Panc1 (cell line): ENCODE data around the gene ARHGAP8. TPM values are rescaled to one million over a fixed set of nuclear protein-coding genes. Genes with fewer than 3 reads are reported as not detected.

Experiments
- ATAC-seq: fragments of 200-7000 bp; cut with Tn5 transposase; 2 replicates; pipeline ENCODE4 v1.9.1; 2020; ENCODE audit warnings: mild to moderate bottlenecking, moderate library complexity
- BruUV-seq: library from RNA; stranded (reverse); fragments of 400-500 nt; replicated peaks from 2 replicates; lab custom pipeline; 2021; lab: Mats Ljungman, UMichigan
- CTCF ChIA-PET: fragments of 300-600 bp; sonication (Branson Sonifier 250); formaldehyde crosslinking; loops from one replicate; lab custom pipeline; 2022; ENCODE audit warnings: antibody characterized with exemption; lab: Charles Lee
- POLR2A ChIA-PET: fragments of 300-600 bp; sonication (Branson Sonifier 250); formaldehyde crosslinking; loops from one replicate; lab custom pipeline; 2022; ENCODE audit warnings: antibody characterized with exemption; lab: Charles Lee
- DNase-seq: peaks from one replicate; pipeline ENCODE4 v3.0.0-alpha.2; 2010; ENCODE audit warnings: low read depth, low spot score
- H3K27ac ChIP-seq: 2 replicates; pipeline ENCODE4 v1.5.1; 2011; ENCODE audit warnings: mild to moderate bottlenecking, low read length, inconsistent platforms
- H3K27me3 ChIP-seq: fragments of 200-500 bp; sonication (Bioruptor generic); 2 replicates; pipeline ENCODE4 v1.6.0; 2014; ENCODE audit warnings: low read length, inconsistent platforms; ENCODE audit not compliant: control insufficient read depth, insufficient read depth
- H3K36me3 ChIP-seq: fragments of 200-500 bp; sonication (Bioruptor generic); 2 replicates; pipeline ENCODE4 v1.5.1; 2014; ENCODE audit warnings: inconsistent platforms, mild to moderate bottlenecking, low read length, moderate library complexity; ENCODE audit not compliant: control insufficient read depth, insufficient read depth
- H3K4me1 ChIP-seq: 2 replicates; pipeline ENCODE4 v1.5.1; 2011; ENCODE audit warnings: inconsistent platforms, mild to moderate bottlenecking, low read length, moderate library complexity; ENCODE audit not compliant: control insufficient read depth, insufficient read depth
- H3K4me3 ChIP-seq, 2 experiments: 2 replicates each; pipeline ENCODE4 v1.5.1; 2011 to 2012; ENCODE audit warnings: low read depth in 2 of 2, low read length in 2 of 2, mild to moderate bottlenecking in 2 of 2, inconsistent platforms in 1 of 2, moderate library complexity in 1 of 2
- H3K9me3 ChIP-seq: fragments of 200-500 bp; sonication (Bioruptor generic); 2 replicates; pipeline ENCODE4 v1.5.1; 2014; ENCODE audit warnings: low read depth, mild to moderate bottlenecking, inconsistent platforms, low read length, moderate library complexity; ENCODE audit not compliant: control insufficient read depth, insufficient read depth
- CTCF ChIP-seq: fragments of 450-650 bp; IDR thresholded peaks from 2 replicates; pipeline ENCODE4 v1.5.1; 2017; ENCODE audit warnings: mild to moderate bottlenecking
- POLR2AphosphoS5 ChIP-seq: IDR thresholded peaks from 2 replicates; pipeline ENCODE4 v1.6.1; 2012; ENCODE audit warnings: mild to moderate bottlenecking, low read depth, low read length, moderate library complexity
- REST ChIP-seq, 2 experiments: IDR thresholded peaks; 2 replicates each; pipeline ENCODE4 v1.6.1; 2011 to 2012; ENCODE audit warnings: low read depth in 2 of 2, control low read depth in 1 of 2, low read length in 1 of 2, mild to moderate bottlenecking in 1 of 2, moderate library complexity in 1 of 2; ENCODE audit not compliant: insufficient read depth in 1 of 2
- SIN3A ChIP-seq: IDR thresholded peaks from 2 replicates; pipeline ENCODE4 v1.6.1; 2012; ENCODE audit warnings: low read depth, mild to moderate bottlenecking, low read length, moderate library complexity, borderline replicate concordance; ENCODE audit not compliant: insufficient read depth
- TCF7L2 ChIP-seq: IDR thresholded peaks from 2 replicates; pipeline ENCODE4 v1.6.1; 2011; ENCODE audit warnings: mild to moderate bottlenecking, low read depth, low read length, inconsistent platforms
- in situ Hi-C: cut with HindIII; loops from 2 replicates; pipeline ENCODE4 v1.10.0; 2016; ENCODE audit warnings: low sequenced_read_pairs, low pct_unique_long_range_greater_than_20kb
- intact Hi-C: fragments of 100-400 bp; cut with micrococcal nuclease; formaldehyde crosslinking; loops from one replicate; pipeline ENCODE4 v1.10.0; 2022; ENCODE audit not compliant: unreplicated experiment
- total RNA-seq: library from RNA; stranded (reverse); gene quantifications from one replicate; pipeline ENCODE4 v1.2.1, GENCODE V29; 2021; ENCODE audit not compliant: unreplicated experiment

Gene ARHGAP8
- total RNA-seq, 1 experiment from 2014 or later, result 9.2 TPM

- Histone ChIP-seq H3K4me1 (no peaks in the 10 kb centered on the region), H3K36me3 (no peaks in the 10 kb centered on the region), H3K9me3 (no peaks in the 10 kb centered on the region), H3K27me3 (no peaks in the 10 kb centered on the region), H3K4me3 (no peak overlapping the region), H3K27ac (no peak overlapping the region)
- ATAC-seq (no peak), DNase-seq (no peak)
- intact Hi-C loops, result no loop called here
- POLR2A ChIA-PET, result no interaction called here
- in situ Hi-C loops, result no loop called here
- CTCF ChIA-PET, result no interaction called here
- no peak for TF ChIP-seq POLR2AphosphoS5
- no TSS peak for BruUV-seq
Observed at GRCh38 chr22:44726439-44726838, 25.9 kb upstream of the ARHGAP8 start.

GRCh38 chr22:44727148-44727547, 25.2 kb upstream of the ARHGAP8 start:
- TF ChIP-seq TCF7L2 (no peak), REST (IDR thresholded peaks at IDR 0.05; ENCODE audit: insufficient read depth in 1 of 2, low read depth in 2 of 2, low read length in 1 of 2) (no peak), SIN3A (no peak)
- ChIA-PET CTCF (no interaction called here), POLR2A (no interaction called here)
- BruUV-seq, result no TSS peak
- ATAC-seq (no peak), DNase-seq (no peak)
- Histone ChIP-seq H3K9me3 (no peaks in the 10 kb centered on the region), H3K4me1 (no peaks in the 10 kb centered on the region), H3K4me3 (no peak overlapping the region), H3K27me3 (no peaks in the 10 kb centered on the region), H3K36me3 (no peaks in the 10 kb centered on the region), H3K27ac (no peak overlapping the region)
- intact Hi-C loops (no loop called here), in situ Hi-C loops (no loop called here)

- DNase-seq (no peak), ATAC-seq (no peak)
- intact Hi-C loops, result no loop called here
- Histone ChIP-seq H3K9me3 (no peaks in the 10 kb centered on the region), H3K4me3 (no peak overlapping the region), H3K27me3 (no peaks in the 10 kb centered on the region), H3K36me3 (no peaks in the 10 kb centered on the region), H3K27ac (no peak overlapping the region), H3K4me1 (no peaks in the 10 kb centered on the region)
- no TSS peak for BruUV-seq
- in situ Hi-C loops, result no loop called here
- TF ChIP-seq CTCF (no peak), TCF7L2 (no peak), REST (IDR thresholded peaks at IDR 0.05; ENCODE audit: insufficient read depth in 1 of 2, low read depth in 2 of 2, low read length in 1 of 2) (no peak), SIN3A (no peak), POLR2AphosphoS5 (no peak)
- ChIA-PET POLR2A (no interaction called here), CTCF (interaction anchor here (0.6 kb wide), 2 partner anchors 97 to 1267 kb away, joined by 4 to 9 read pairs; no protein-coding TSS in a partner anchor)
Observed at GRCh38 chr22:44727709-44728108, 24.7 kb upstream of the ARHGAP8 start.
